DMS 273 treated with DMSO at 0.1 percent for 48 hours (cell line): ENCODE data around the gene CLPX.
"Not testable (repeated sequence)": the region's sequence is repeated elsewhere in the genome, so short reads cannot be mapped to it uniquely, and the experiment has no call there.

ENCODE experiments used
- DNase-seq: peaks from one replicate; lab custom pipeline; 2025; lab: John Stamatoyannopoulos, UW

Gene CLPX

GRCh38 chr15:65206750-65207149, 21.6 kb upstream of the CLPX start:
- DNase-seq = no peak

- DNase-seq = no peak
Observed at GRCh38 chr15:65204931-65205660, 20.0 kb upstream of the CLPX start.

- DNase-seq = no peak
Observed at GRCh38 chr15:65204236-65204930, 19.2 kb upstream of the CLPX start.

GRCh38 chr15:65201918-65202317, 16.8 kb upstream of the CLPX start:
- no peak for DNase-seq

GRCh38 chr15:65198571-65198970, 13.4 kb upstream of the CLPX start:
- DNase-seq = no peak

- DNase-seq = no peak
Observed at GRCh38 chr15:65197337-65197645, 12.1 kb upstream of the CLPX start.

- DNase-seq = no peak
Observed at GRCh38 chr15:65196637-65197336, 11.6 kb upstream of the CLPX start.

GRCh38 chr15:65195548-65195923, 10.4 kb upstream of the CLPX start:
- no peak for DNase-seq

GRCh38 chr15:65194826-65195547, 9.8 kb upstream of the CLPX start:
- peak; percentile 66 for DNase-seq

GRCh38 chr15:65192016-65192415, 6.9 kb upstream of the CLPX start:
- no peak for DNase-seq

- no peak for DNase-seq
Observed at GRCh38 chr15:65189102-65189740, 4.1 kb upstream of the CLPX start.

- not testable (repeated sequence) for DNase-seq
Observed at GRCh38 chr15:65188472-65188871, 3.3 kb upstream of the CLPX start.

- DNase-seq = no peak
Observed at GRCh38 chr15:65184305-65184867, 756 bp downstream of the CLPX start.

- DNase-seq = no peak
Observed at GRCh38 chr15:65183865-65184159, 1.3 kb downstream of the CLPX start.

GRCh38 chr15:65182538-65182937, 2.6 kb downstream of the CLPX start:
- no peak for DNase-seq

- not testable (repeated sequence) for DNase-seq
Observed at GRCh38 chr15:65181582-65182353, 3.4 kb downstream of the CLPX start.

- no peak for DNase-seq
Observed at GRCh38 chr15:65180167-65180566, 5.0 kb downstream of the CLPX start.

GRCh38 chr15:65177901-65178300, 7.2 kb downstream of the CLPX start:
- DNase-seq = no peak

GRCh38 chr15:65176056-65176455, 9.1 kb downstream of the CLPX start:
- DNase-seq = no peak

GRCh38 chr15:65175511-65175910, 9.6 kb downstream of the CLPX start:
- no peak for DNase-seq

- DNase-seq = no peak
Observed at GRCh38 chr15:65174509-65174908, 10.6 kb downstream of the CLPX start.
